ENCODE data around the gene ASPHD2. TPM values are rescaled to one million over a fixed set of nuclear protein-coding genes. Genes with fewer than 3 reads are reported as not detected.
A peak's percentile ranks its signal among the peaks of the same experiment; 100 is the strongest.

Gene ASPHD2
- total RNA-seq, 1 experiment from 2014 or later = 1.8 TPM

GRCh38 chr22:26476705-26477340, 47.8 kb downstream of the ASPHD2 start:
- DNase-seq (ENCODE audit: low spot score) = no peak

- no peak for DNase-seq (ENCODE audit: low spot score)
Observed at GRCh38 chr22:26477341-26477731, 48.3 kb downstream of the ASPHD2 start.

- no peak for DNase-seq (ENCODE audit: low spot score)
Observed at GRCh38 chr22:26479043-26479791, 50.2 kb downstream of the ASPHD2 start.

- no peak for DNase-seq (ENCODE audit: low spot score)
Observed at GRCh38 chr22:26479792-26480610, 50.9 kb downstream of the ASPHD2 start.

- DNase-seq (ENCODE audit: low spot score) = no peak
Observed at GRCh38 chr22:26480611-26480932, 51.5 kb downstream of the ASPHD2 start.

- no peak for DNase-seq (ENCODE audit: low spot score)
Observed at GRCh38 chr22:26481112-26481693, 52.1 kb downstream of the ASPHD2 start.

GRCh38 chr22:26481694-26482093, 52.6 kb downstream of the ASPHD2 start:
- DNase-seq (ENCODE audit: low spot score) = no peak

GRCh38 chr22:26482161-26482560, 53.1 kb downstream of the ASPHD2 start:
- no peak for DNase-seq (ENCODE audit: low spot score)

GRCh38 chr22:26483043-26483438, 54.0 kb downstream of the ASPHD2 start:
- DNase-seq (ENCODE audit: low spot score) = no peak

- DNase-seq (ENCODE audit: low spot score) = peak; percentile 74
Observed at GRCh38 chr22:26483439-26484359, 54.6 kb downstream of the ASPHD2 start, which contains the start of the genes HPS4 and SRRD. Gene HPS4, minus strand, starts transcription at chr22:26483783. Its CDS starts 2,021 bp downstream, at chr22:26481762. Gene SRRD, plus strand, starts transcription at chr22:26483877. Its CDS starts 14 bp downstream, at chr22:26483891.

GRCh38 chr22:26484360-26484706, 55.3 kb downstream of the ASPHD2 start:
- no peak for DNase-seq (ENCODE audit: low spot score)

GRCh38 chr22:26485013-26485412, 56.0 kb downstream of the ASPHD2 start:
- DNase-seq (ENCODE audit: low spot score) = no peak

- no peak for DNase-seq (ENCODE audit: low spot score)
Observed at GRCh38 chr22:26485806-26486390, 56.8 kb downstream of the ASPHD2 start.

GRCh38 chr22:26486394-26486793, 57.3 kb downstream of the ASPHD2 start:
- DNase-seq (ENCODE audit: low spot score) = no peak

GRCh38 chr22:26487996-26488395, 58.9 kb downstream of the ASPHD2 start:
- no peak for DNase-seq (ENCODE audit: low spot score)

- no peak for DNase-seq (ENCODE audit: low spot score)
Observed at GRCh38 chr22:26489447-26490036, 60.5 kb downstream of the ASPHD2 start.

GRCh38 chr22:26492220-26492619, 63.2 kb downstream of the ASPHD2 start:
- DNase-seq (ENCODE audit: low spot score) = no peak

- no peak for DNase-seq (ENCODE audit: low spot score)
Observed at GRCh38 chr22:26494506-26494905, 65.4 kb downstream of the ASPHD2 start.

Measured in H4 (cell line).